ENCODE measurements around the gene EXOSC1. TPM values are rescaled to one million over a fixed set of nuclear protein-coding genes. Genes with fewer than 3 reads are reported as not detected.

Gene EXOSC1
- total RNA-seq, 3 donors from 2014 or later, result 27.7 to 37.9 (median 36.7) TPM

- no peaks in the 10 kb centered on the region for H3K9me3 ChIP-seq
- TF ChIP-seq POLR2AphosphoS5 (IDR thresholded peaks at IDR 0.05), result no peak
- TF ChIP-seq POLR2A (IDR thresholded peaks at IDR 0.05), result no peak
- no peak for TF ChIP-seq CTCF (IDR thresholded peaks at IDR 0.05)
- no peak overlapping the region for H3K27ac ChIP-seq
- H3K27me3 ChIP-seq, result no peaks in the 10 kb centered on the region
- intact Hi-C loops (cut with DNase I; ENCODE audit: low total_unique reads), result no loop called here
- peaks cover 8% of the 10 kb centered on the region for H3K36me3 ChIP-seq
- no peak overlapping the region for H3K4me3 ChIP-seq
- H3K4me1 ChIP-seq, result no peaks in the 10 kb centered on the region
- no peak for DNase-seq (ENCODE audit: low spot score in 2 of 2)
Measured at GRCh38 chr10:97434557-97434956, 11.2 kb downstream of the EXOSC1 start.

GRCh38 chr10:97434055-97434454 lies 11.8 kb downstream of the EXOSC1 start:
- H3K27me3 ChIP-seq, result no peaks in the 10 kb centered on the region
- no peak overlapping the region for H3K27ac ChIP-seq
- H3K9me3 ChIP-seq, result no peaks in the 10 kb centered on the region
- H3K4me3 ChIP-seq, result no peak overlapping the region
- intact Hi-C loops (cut with DNase I; ENCODE audit: low total_unique reads), result no loop called here
- no peaks in the 10 kb centered on the region for H3K4me1 ChIP-seq
- DNase-seq (ENCODE audit: low spot score in 2 of 2), result no peak
- no peak for TF ChIP-seq POLR2AphosphoS5 (IDR thresholded peaks at IDR 0.05)
- TF ChIP-seq POLR2A (IDR thresholded peaks at IDR 0.05), result no peak
- TF ChIP-seq CTCF (IDR thresholded peaks at IDR 0.05), result no peak
- peaks cover 8% of the 10 kb centered on the region for H3K36me3 ChIP-seq

GRCh38 chr10:97428572-97428981 lies 17.2 kb downstream of the EXOSC1 start:
- peak overlapping the region; percentile 27 to 91 for H3K27ac ChIP-seq
- no peaks in the 10 kb centered on the region for H3K9me3 ChIP-seq
- peak overlapping the region in 1 of 3 donors; percentile 78 for H3K4me3 ChIP-seq
- TF ChIP-seq POLR2AphosphoS5 (IDR thresholded peaks at IDR 0.05) (no peak), CTCF (IDR thresholded peaks at IDR 0.05) (no peak), POLR2A (IDR thresholded peaks at IDR 0.05) (no peak)
- H3K27me3 ChIP-seq, result no peaks in the 10 kb centered on the region
- intact Hi-C loops (cut with DNase I; ENCODE audit: low total_unique reads), result no loop called here
- DNase-seq (ENCODE audit: low spot score in 2 of 2), result no peak
- H3K4me1 ChIP-seq, result peaks cover 0 to 13% of the 10 kb centered on the region in 2 donors
- peaks cover 3% of the 10 kb centered on the region for H3K36me3 ChIP-seq

- Histone ChIP-seq H3K27me3 (no peaks in the 10 kb centered on the region), H3K27ac (peak overlapping the region; percentile 88 to 91), H3K36me3 (no peaks in the 10 kb centered on the region), H3K4me1 (peaks cover 0 to 13% of the 10 kb centered on the region in 2 donors), H3K4me3 (peak overlapping the region; percentile 78 to 95 (median 89)), H3K9me3 (no peaks in the 10 kb centered on the region)
- peak in 1 of 2 donors; percentile 49 for DNase-seq (ENCODE audit: low spot score in 2 of 2)
- intact Hi-C loops (cut with DNase I; ENCODE audit: low total_unique reads), result no loop called here
- TF ChIP-seq POLR2A (IDR thresholded peaks at IDR 0.05), result no peak
- no peak for TF ChIP-seq CTCF (IDR thresholded peaks at IDR 0.05)
- peak in 1 of 3 donors; percentile 13 for TF ChIP-seq POLR2AphosphoS5 (IDR thresholded peaks at IDR 0.05)
Measured at GRCh38 chr10:97427571-97428179, 18.1 kb downstream of the EXOSC1 start.

- intact Hi-C loops (cut with DNase I; ENCODE audit: low total_unique reads), result no loop called here
- Histone ChIP-seq H3K4me1 (peaks cover 0 to 13% of the 10 kb centered on the region in 2 donors), H3K36me3 (no peaks in the 10 kb centered on the region), H3K27ac (peak overlapping the region; percentile 88 to 91), H3K9me3 (no peaks in the 10 kb centered on the region), H3K27me3 (no peaks in the 10 kb centered on the region), H3K4me3 (peak overlapping the region; percentile 78 to 95 (median 89))
- TF ChIP-seq CTCF (IDR thresholded peaks at IDR 0.05) (no peak), POLR2A (IDR thresholded peaks at IDR 0.05) (no peak), POLR2AphosphoS5 (IDR thresholded peaks at IDR 0.05) (no peak)
- no peak for DNase-seq (ENCODE audit: low spot score in 2 of 2)
Measured at GRCh38 chr10:97426776-97427570, 18.8 kb downstream of the EXOSC1 start.
